Smooth muscle cell (in vitro differentiated cells): ENCODE measurements around the gene SYNJ2. TPM values are rescaled to one million over a fixed set of nuclear protein-coding genes. Genes with fewer than 3 reads are reported as not detected.

Experiments
- DNase-seq: peaks from one replicate; lab custom pipeline; 2025; ENCODE audit not compliant: unreplicated experiment; lab: John Stamatoyannopoulos, UW
- H2AFZ ChIP-seq: fragments of 200-600 bp; sonication (generic); 2 replicates; pipeline ENCODE4 v1.6.0; 2016; ENCODE audit warnings: antibody characterized with exemption, low read depth, mild to moderate bottlenecking
- H3F3A ChIP-seq: fragments of 200-600 bp; sonication (generic); 2 replicates; pipeline ENCODE4 v1.6.0; 2017; ENCODE audit warnings: antibody characterized with exemption, low read depth
- H3K27ac ChIP-seq: fragments of 200-600 bp; sonication (generic); 2 replicates; pipeline ENCODE4 v1.5.1; 2016; ENCODE audit warnings: low read depth, mild to moderate bottlenecking
- H3K27me3 ChIP-seq: fragments of 200-600 bp; sonication (generic); 2 replicates; pipeline ENCODE4 v1.6.1; 2016; ENCODE audit warnings: low read depth, mild to moderate bottlenecking
- H3K36me3 ChIP-seq: fragments of 200-600 bp; sonication (generic); 2 replicates; pipeline ENCODE4 v1.5.1; 2016; ENCODE audit warnings: low read depth
- H3K4me1 ChIP-seq: fragments of 200-600 bp; sonication (generic); 2 replicates; pipeline ENCODE4 v1.5.1; 2016; ENCODE audit warnings: low read depth
- H3K4me2 ChIP-seq: fragments of 200-600 bp; sonication (generic); 2 replicates; pipeline ENCODE4 v1.6.0; 2016; ENCODE audit warnings: mild to moderate bottlenecking
- H3K4me3 ChIP-seq: fragments of 200-600 bp; sonication (generic); 2 replicates; pipeline ENCODE4 v1.5.1; 2016; ENCODE audit warnings: mild to moderate bottlenecking
- H3K79me2 ChIP-seq: fragments of 200-600 bp; sonication (generic); 2 replicates; pipeline ENCODE4 v1.6.0; 2016; ENCODE audit warnings: low read depth, mild to moderate bottlenecking
- H3K9ac ChIP-seq: fragments of 200-600 bp; sonication (generic); 2 replicates; pipeline ENCODE4 v1.6.0; 2016; ENCODE audit warnings: low read depth
- H3K9me3 ChIP-seq: fragments of 200-600 bp; sonication (generic); replicated peaks from 2 replicates; pipeline ENCODE4 v1.5.1; 2016; ENCODE audit warnings: low read depth
- H4K20me1 ChIP-seq: fragments of 200-600 bp; sonication (generic); 2 replicates; pipeline ENCODE4 v1.6.0; 2016; ENCODE audit warnings: low read depth
- CTCF ChIP-seq: fragments of 200-600 bp; sonication (generic); IDR thresholded peaks from 2 replicates; pipeline ENCODE4 v1.5.1; 2017; ENCODE audit warnings: borderline replicate concordance, mild to moderate bottlenecking, antibody characterized with exemption; ENCODE audit not compliant: insufficient read depth, poor library complexity, severe bottlenecking
- WGBS: methylation state at CpG from one replicate; pipeline ENCODE4 v1.1.7; 2016; ENCODE audit warnings: low lambda C conversion rate; 5-methylcytosine and 5-hydroxymethylcytosine counted together
- polyA plus RNA-seq: library from polyadenylated mRNA; unstranded; fragments of >200 nt; fragmentation: Nextera tagmentation; extraction: Ambion mirVana; gene quantifications from 2 replicates; pipeline ENCODE4 v1.2.1, GENCODE V29; 2016
- total RNA-seq: library from RNA; depleted of rRNA; stranded (reverse); fragments of >200 nt; gene quantifications from 2 replicates; pipeline ENCODE4 v1.2.3, GENCODE V29; 2014

Gene SYNJ2
- total and polyA plus RNA-seq, 2 experiments from 2014 or later, result 6.0 to 6.1 TPM

- Histone ChIP-seq H3K9me3 (no peaks in the 10 kb centered on the region), H3K36me3 (no peaks in the 10 kb centered on the region), H2AFZ (no peak overlapping the region), H4K20me1 (peaks cover 16% of the 10 kb centered on the region), H3K4me3 (no peak overlapping the region), H3K79me2 (peaks cover 88% of the 10 kb centered on the region), H3K9ac (no peak overlapping the region), H3F3A (no peaks in the 10 kb centered on the region), H3K27ac (no peak overlapping the region), H3K4me1 (peaks cover 2% of the 10 kb centered on the region), H3K4me2 (no peak overlapping the region), H3K27me3 (no peaks in the 10 kb centered on the region)
- TF ChIP-seq CTCF, result no peak
- 92% methylated on average over 11 of the region's 11 CpGs for WGBS
- DNase-seq, result no peak
Observed at GRCh38 chr6:157991067-157991432, 9.4 kb downstream of the SYNJ2 start.

- Histone ChIP-seq H2AFZ (no peak overlapping the region), H3K79me2 (peaks cover 73% of the 10 kb centered on the region), H3F3A (no peaks in the 10 kb centered on the region), H3K27me3 (no peaks in the 10 kb centered on the region), H3K27ac (no peak overlapping the region), H3K36me3 (no peaks in the 10 kb centered on the region), H3K4me2 (no peak overlapping the region), H4K20me1 (peaks cover 16% of the 10 kb centered on the region), H3K4me1 (no peaks in the 10 kb centered on the region), H3K9ac (no peak overlapping the region), H3K4me3 (no peak overlapping the region), H3K9me3 (no peaks in the 10 kb centered on the region)
- TF ChIP-seq CTCF, result no peak
- no peak for DNase-seq
- 82% methylated on average over 3 of the region's 3 CpGs for WGBS
Observed at GRCh38 chr6:157993076-157993475, 11.4 kb downstream of the SYNJ2 start.

- 86% methylated on average over 7 of the region's 7 CpGs for WGBS
- H3K27ac ChIP-seq, result no peak overlapping the region
- peaks cover 8% of the 10 kb centered on the region for H4K20me1 ChIP-seq
Observed at GRCh38 chr6:157994125-157994795, 12.6 kb downstream of the SYNJ2 start.

More at GRCh38 chr6:157994125-157994795, 12.6 kb downstream of the SYNJ2 start:
- H3K4me2 ChIP-seq, result no peak overlapping the region
- H3K4me3 ChIP-seq, result no peak overlapping the region
- H3F3A ChIP-seq, result no peaks in the 10 kb centered on the region
- no peak overlapping the region for H2AFZ ChIP-seq
- H3K79me2 ChIP-seq, result peaks cover 70% of the 10 kb centered on the region
- no peak overlapping the region for H3K9ac ChIP-seq
- no peaks in the 10 kb centered on the region for H3K36me3 ChIP-seq
- no peaks in the 10 kb centered on the region for H3K9me3 ChIP-seq
- no peak for DNase-seq
- H3K4me1 ChIP-seq, result no peaks in the 10 kb centered on the region
- no peaks in the 10 kb centered on the region for H3K27me3 ChIP-seq
- no peak for TF ChIP-seq CTCF
